ENCODE measurements around the gene SPA17.
A peak's percentile ranks its signal among the peaks of the same experiment; 100 is the strongest.

The SPA17 gene

DNA sequence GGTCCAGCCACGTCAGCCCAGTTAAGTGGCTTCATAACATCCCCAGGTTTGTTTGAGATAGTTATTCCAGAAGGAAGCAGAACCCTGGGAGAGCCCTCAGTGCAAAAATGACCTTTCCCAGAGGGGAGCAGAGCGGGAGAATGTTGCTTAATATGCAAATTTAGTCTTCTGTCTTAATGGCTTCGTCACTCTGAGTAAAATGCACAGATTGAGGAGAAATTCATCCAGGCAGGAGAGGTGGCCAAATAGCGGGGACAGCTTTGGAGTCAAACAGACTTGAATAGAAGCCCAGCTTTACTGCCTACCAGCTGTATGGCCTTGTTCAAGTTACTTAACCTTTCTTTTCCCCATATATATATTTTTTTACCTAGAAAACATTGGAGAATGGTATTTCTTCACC, 53.8 kb downstream of the SPA17 start:
- DNase-seq, result no peak

DNA sequence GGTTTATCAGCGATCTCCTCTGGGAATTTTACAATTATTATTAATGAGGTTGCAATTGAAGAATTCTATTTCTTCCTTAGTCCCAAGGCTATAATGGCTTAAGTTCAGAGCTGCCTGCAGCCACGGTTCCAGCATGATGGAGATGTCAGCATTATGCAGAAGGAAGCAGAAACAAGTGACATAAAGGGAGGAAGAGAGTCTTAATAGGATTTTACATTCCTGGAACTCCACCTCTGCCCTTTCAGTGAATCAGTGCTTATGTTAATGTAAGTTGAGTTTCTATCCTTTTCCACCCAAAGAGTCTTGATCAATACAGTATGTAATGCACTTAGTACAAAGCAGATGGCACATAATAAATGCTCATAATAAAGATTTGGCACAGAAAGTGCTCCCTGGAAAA, 54.4 kb downstream of the SPA17 start:
- DNase-seq, result no peak

DNA sequence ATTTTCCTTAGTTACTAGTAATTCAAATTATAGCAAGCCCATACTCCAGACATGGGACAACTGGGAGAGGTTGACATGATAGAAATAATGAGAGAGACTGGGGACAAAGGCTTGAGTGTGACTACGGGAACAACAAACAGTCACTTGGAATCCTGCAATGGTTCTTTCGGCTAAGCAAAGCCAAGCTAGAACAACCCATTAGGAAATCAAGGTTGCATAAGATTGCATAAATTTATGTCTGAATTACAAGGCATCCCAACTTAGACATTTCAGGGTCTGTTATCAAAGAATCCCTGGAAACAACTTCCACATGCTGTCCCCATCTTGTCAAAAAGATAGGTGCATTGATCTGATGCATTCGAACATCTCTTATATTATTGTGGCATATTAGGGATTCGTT, 55.9 kb downstream of the SPA17 start:
- DNase-seq, result no peak

DNA sequence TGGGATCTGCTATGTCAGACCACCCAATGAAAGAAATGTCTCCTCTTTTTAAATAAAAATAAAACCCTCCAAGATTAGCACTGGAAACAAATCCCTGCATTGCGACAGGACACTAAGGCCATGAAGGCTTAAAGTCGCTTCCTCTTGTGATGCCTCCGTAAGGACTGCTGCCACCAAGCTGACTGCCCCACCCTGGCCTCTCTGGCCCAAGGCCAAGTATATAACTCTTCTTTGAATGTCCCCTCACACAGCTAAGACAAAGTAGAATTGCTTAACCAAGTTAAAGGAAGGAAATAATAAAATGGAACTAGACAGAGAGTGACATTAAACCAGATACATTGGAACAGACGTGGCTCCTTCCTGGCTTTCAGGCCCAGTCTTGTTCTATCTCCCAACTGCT, 58.5 kb downstream of the SPA17 start:
- no peak for DNase-seq

DNA sequence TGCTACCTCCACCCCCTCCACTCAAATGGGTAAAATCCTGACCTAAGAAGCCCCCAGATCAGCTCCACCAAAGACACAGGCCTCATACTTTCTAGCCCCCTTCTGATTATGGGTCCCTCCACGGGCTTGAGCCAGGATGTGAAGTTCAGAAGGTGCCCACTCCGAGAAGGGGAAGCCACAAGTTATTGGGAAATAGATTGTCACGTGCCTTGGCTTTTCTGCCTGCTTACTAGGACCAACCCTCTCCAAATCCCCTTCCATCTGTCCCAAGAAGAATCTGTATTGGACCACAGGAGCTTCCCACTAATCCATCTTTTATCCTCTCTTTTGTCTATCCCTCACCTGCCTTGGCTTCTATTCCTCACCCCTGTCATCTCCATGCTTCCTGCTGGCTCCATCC, 63.0 kb downstream of the SPA17 start:
- no peak for DNase-seq

DNA sequence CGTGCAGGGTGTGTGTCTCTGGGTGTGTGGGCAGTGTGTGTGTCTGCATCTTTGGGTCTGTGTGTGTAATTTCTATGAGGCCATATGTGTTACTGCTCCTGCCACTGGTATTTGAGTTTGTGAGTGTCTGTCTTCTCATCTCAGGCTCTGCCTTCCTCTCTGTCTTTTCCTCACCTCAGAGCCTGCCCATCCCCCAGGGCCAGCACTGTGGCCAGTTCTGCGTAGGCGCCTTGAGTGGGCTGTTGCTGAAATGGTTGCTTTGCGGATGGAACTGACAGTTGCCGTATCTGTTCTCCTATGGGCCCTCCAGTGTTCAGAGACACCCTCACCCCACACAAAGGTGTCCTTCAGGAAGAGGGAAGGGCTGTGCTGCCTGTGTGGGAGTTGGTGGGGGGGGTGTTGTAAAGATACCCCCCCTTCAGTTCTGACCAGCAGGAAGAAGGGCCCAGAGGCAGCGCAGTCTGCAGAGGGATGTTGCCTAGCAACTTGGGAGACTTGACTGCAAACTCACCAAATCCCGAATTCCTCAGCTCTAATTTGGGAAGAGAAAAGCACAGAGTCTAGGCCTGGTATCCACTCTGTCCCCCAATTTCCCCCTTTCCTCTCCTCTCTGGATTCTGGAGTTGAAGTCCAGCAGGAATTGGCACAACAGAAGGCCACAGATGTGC, 64.1 kb downstream of the SPA17 start:
- no peak for DNase-seq

DNA sequence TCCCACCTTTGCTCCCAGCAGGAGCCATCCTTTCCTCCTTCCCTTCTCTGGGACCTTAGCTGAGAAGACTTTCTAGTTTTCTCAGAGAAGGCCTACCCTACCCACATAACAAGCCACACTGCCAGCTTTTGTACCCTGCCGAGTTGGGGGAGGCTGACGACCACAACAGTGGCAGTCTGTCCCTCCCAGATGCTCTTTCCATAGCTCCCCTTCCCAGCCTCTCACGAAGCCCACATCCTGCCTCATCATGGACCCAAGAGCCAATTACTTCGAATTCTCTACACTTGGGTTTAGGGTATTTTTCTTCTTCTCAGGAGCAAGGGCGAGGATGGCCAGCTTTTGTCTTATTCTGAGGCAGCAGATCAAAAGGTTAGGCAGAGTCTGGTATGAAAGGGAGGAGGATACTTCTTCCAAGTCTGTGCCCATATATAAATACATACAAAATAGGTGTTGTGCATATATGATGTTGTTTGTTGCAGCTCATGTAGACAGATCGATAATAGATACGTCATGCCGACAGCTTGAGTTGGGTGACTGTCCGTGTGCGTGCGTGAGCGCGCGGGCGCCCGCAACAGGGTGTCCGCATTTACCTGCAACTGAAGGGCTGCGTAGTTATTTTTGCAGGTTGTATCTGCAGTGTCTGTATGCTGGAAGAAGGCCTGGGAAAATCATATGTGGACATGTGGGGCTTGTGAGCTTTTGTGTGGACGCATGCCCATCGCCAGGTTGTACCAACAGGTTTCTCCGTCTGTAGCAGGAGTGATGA, 65.2 kb downstream of the SPA17 start:
- DNase-seq, result no peak

DNA sequence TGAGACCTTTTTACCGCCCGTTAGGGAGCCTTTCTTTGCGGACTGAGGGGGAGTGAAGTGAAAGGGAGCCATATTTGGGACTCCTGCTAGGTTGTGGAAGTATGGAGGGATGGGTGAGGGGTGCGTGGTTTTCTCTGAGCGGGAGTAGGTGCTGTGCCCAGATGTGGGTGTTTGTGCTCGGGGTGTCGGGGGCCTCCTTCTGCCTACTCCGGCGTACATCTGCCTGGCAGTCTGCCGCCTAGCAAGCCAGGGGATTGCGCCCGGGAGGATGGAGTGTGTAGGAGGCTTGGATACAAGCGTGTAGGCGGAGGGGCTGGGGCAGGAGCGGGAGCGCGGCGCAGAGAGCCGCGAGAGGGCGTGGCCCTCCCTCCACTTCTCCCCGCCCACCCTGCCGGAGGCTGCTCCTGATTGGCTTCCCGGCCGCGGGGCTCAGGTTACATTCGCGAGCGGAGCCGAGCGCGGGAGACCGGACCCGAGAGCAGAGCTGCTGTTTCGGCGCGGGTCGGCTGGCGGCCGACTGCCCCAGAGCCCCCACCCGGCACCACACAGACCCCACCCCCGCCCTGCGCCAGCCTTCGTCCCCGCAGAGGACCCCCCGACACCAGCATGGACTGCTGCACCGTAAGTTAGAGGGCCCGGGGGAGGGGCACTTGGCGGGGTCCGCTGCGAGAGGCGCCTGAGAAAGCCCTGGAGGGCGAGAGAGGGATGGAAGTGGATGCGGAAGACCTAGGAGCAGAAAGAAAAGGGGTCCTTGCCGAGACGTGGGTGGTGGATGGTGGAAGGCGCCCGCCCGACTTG, 66.0 kb downstream of the SPA17 start, which contains the start of gene NRGN:
Gene NRGN (plus strand): TSS at position 464 of the 798 bp plus-strand sequence. CDS start 143 bp downstream, at position 607.
- peak; percentile 50 to 78 for DNase-seq

DNA sequence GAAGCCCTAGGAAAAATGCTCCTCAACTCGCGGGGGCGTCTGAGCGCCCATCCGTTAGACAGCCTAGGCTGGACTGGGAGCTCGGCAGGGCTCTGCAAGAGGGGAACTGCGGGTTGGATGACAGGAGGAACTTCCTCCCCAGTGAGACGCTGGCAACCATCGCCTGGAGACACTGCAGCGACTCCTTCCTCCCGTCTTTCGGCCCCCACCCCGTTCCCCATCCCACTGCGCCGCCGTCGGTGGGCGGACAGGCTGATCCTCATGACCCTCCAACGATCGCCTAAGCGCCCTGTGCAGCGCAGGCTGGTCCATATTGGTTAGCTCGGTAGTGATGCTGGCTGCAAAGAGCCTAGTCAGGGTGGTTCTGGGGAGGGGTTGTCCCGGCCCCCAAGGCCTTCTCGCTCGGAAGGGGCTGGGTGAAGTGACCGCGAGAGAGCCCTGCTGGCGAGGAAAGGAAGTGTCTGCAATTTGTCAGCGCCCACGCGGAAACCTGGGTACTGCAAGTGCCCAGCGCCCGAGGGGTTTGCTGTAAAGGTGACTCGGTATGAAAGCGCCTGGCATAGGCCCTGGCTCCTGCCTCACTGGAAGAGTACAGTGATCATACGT, 66.7 kb downstream of the SPA17 start:
- DNase-seq, result peak in 1 of 2 experiments; percentile 48

DNA sequence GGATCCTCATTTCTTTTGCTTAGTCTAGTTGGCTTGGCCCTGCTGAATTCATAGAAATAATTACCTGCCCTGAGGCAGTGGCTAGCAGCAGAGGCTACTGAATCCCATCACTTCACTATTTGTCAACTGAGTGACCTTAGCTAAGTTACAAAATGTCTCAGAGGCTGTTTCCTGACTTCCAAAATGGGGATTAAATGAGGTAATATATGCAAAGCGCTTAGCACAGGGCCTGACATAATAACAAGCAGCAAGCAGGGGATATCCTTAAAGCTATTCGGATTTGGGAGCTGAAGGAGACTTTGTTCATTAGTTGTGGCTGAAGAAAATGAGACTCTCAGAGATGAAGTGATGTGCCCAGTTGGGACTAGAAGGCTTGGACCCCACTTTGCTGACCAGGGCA, 68.9 kb downstream of the SPA17 start:
- DNase-seq, result no peak

DNA sequence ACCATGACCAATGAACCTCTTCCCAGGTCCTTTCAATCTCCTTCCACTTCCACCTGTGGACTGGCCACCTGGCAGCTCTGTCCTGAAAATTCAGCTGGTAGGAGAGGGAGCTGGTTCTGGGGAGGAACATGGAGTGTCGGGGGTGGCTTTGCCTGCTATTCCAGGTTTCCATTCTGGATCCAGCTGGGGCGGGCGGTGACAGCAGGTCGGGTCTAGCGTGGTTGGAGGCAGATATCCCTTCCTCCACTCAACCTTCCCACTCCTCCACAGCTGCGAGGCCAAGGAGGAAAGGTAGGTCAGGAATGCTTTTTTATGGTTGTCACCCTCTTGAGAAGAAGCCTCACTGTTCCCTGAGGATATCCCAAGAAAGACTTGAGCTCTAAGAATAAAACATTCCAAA, 69.3 kb downstream of the SPA17 start:
- no peak for DNase-seq

DNA sequence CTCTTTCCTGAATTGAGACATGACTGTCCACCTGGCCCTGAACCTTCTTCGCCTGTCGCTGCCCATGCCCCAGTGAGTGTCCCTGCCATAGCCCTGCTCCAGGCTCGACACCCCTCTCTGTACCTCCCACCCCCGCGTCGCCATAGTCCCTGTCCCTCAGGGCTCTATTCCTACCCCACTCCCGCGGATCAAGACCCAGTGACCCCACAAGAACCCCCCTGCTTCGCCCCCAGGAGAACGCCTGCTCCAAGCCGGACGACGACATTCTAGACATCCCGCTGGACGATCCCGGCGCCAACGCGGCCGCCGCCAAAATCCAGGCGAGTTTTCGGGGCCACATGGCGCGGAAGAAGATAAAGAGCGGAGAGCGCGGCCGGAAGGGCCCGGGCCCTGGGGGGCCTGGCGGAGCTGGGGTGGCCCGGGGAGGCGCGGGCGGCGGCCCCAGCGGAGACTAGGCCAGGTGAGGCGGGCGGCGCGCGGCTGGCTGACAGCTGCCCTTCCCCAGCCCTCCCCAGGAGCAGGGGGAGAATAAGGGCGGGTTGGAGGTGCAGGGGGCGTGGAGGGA, 71.6 kb downstream of the SPA17 start:
- no peak for DNase-seq

DNA sequence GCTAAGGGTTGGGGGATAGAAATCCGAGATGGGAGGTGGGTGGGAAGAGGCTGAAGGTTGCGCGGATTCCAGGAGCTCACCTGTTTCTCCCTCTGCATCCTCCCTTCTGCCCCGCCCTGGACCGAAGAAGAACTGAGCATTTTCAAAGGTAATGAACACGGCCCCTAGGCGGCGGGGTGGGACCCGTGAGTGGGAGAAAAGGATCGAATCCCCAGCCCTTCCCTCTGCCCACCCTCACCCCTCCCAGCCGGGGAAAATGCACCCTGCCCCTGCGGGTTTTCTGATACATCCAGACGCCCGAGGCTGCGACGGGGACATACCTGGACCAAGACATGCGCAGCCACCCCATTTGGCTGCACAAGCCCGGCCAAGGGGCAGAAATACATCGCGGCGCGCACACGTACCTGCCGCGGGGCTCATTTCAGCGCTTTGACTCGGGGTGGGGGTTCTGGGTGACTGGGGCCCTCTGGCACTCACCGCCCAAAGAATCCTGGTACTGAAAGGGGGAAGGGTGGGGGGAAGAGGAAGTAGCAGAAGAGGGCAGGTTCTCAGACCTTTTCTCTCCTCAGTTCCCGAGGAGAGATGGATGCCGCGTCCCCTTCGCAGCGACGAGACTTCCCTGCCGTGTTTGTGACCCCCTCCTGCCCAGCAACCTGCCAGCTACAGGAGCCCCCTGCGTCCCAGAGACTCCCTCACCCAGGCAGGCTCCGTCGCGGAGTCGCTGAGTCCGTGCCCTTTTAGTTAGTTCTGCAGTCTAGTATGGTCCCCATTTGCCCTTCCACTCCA, 72.3 kb downstream of the SPA17 start:
- DNase-seq, result no peak

DNA sequence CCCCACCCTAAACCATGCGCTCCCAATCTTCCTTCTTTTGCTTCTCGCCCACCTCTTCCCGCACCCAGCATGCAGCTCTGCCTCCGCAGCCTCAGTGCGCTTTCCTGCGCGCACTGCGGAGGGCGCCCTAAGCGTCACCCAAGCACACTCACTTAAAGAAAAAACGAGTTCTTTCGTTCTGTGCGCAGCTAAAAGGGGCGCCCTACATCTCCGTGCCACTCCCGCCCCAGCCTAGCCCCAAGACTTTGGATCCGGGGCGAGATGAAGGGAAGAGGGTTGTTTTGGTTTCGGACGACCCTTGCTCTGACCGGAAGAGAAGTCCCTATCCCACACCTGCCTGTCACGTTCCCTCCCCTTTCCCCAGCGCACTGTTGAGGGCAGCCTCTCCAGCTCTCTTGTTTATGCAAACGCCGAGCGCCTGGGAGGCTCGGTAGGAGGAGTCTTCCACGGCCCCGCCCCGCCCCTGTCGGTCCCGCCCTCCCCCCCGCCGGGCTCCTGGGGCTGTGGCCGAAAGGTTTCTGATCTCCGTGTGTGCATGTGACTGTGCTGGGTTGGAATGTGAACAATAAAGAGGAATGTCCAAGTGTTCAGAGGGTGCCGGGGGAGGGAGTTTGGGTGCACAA, 73.0 kb downstream of the SPA17 start:
- DNase-seq, result peak; percentile 60 to 84
